Measurements from ENCODE around the gene VKORC1. TPM values are rescaled to one million over a fixed set of nuclear protein-coding genes. Genes with fewer than 3 reads are reported as not detected.

The VKORC1 gene
- total and polyA plus RNA-seq, 2 of the 8 experiments (the other 6 are each of a cell fraction or from before 2014, with no cell fraction given), result 84.1 to 483 TPM

DNA sequence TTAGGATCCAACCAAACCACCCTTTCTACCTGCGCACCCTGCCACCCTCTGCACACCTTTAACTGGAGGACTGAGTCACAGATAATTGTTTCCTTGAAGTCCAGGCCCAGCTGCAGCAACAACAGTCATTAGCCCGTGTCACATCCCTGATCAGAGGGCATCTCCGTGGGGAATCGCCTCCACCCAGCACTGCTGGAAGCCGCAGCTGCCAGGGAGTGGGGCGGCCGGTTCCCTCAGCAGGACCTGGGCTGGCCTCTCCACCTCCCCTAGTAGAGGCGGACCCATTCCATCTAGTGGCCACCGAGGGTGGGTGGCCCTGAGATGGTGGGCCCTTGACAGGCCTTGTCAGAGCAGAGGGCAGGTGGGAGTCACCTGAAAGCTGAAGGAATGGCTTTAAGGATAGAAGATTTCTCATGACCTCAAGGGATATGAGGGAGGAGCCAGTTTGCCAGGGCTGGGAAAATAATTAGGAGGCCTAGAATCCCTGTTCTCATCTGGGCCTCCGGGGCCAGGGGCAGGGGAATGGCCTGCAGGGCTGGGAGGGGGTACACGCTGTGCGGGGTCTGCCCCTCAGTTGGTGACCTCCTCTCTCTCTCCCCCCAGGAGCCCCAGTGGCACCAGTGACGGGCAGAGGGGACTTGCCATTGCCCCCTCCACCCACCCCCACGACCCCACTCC lies 12.1 kb downstream of the VKORC1 start:
- no peak overlapping the region for H3K27ac ChIP-seq (ENCODE audit: low read depth, low read length)
- no peak for TF ChIP-seq TAF1 (IDR thresholded peaks at IDR 0.05; ENCODE audit: low read depth, low read length)
- TF ChIP-seq MAFK (IDR thresholded peaks at IDR 0.05; ENCODE audit: low read depth, low read length), result no peak
- no peak for TF ChIP-seq RFX5 (IDR thresholded peaks at IDR 0.05; ENCODE audit: borderline replicate concordance, low read depth, low read length)
- TF ChIP-seq CEBPB (IDR thresholded peaks at IDR 0.05; ENCODE audit: low read depth, low read length), result no peak
- peaks cover 2 to 37% (median 21%) of the 10 kb centered on the region in 4 experiments; a peak in 7 of 8 replicates for H3K36me3 ChIP-seq (ENCODE audit: control insufficient read depth in 2 of 4, insufficient read depth in 4 of 4, low read length in 3 of 4)
- H3K4me1 ChIP-seq (replicated peaks in 1 of 4; ENCODE audit: control insufficient read depth in 3 of 4, insufficient read depth in 4 of 4, low read length in 3 of 4), result no peaks in the 10 kb centered on the region
- H2AK5ac ChIP-seq (ENCODE audit: low read depth, low read length), result no peak overlapping the region
- peaks cover 6% of the 10 kb centered on the region for H3K79me1 ChIP-seq (ENCODE audit: low read depth, low read length)
- DNase-seq (ENCODE audit: low read depth in 1 of 2, low spot score in 2 of 2), result no peak
- no peaks in the 10 kb centered on the region for H3K23me2 ChIP-seq (ENCODE audit: low read depth, low read length)
- ChIA-PET CTCF (ENCODE audit: partially characterized antibody) (interaction anchor here (1.0 kb wide), 1 partner anchor 15 kb away, joined by 3 read pairs; no protein-coding TSS in a partner anchor), POLR2A (ENCODE audit: partially characterized antibody) (interaction anchor here (1.0 to 4.7 kb wide), 3 partner anchors 9 to 13 kb away, joined by 3 to 34 read pairs (median 5); partner anchors contain the start of genes ZNF646 and ZNF668)
- FAIRE-seq, result no peak
- H3K4me3 ChIP-seq (ENCODE audit: extremely low read depth in 1 of 4, insufficient read depth in 2 of 4, low read depth in 3 of 4, low read length in 4 of 4), result no peak overlapping the region
- WGBS, 2 experiments (ENCODE audit: extremely low coverage in 1 of 2, insufficient coverage in 1 of 2, insufficient read length in 1 of 2, insufficient replicate concordance in 2 of 2, low coverage in 1 of 2, low lambda C conversion rate in 2 of 2, missing lambda C conversion rate in 1 of 2), result 91% methylated on average over 9 of the region's 14 CpGs; no CpG with 5 or more reads in 1 of the 2 experiments
- no peak overlapping the region for H2BK20ac ChIP-seq (ENCODE audit: low read length)
- H3K4ac ChIP-seq (replicated peaks; ENCODE audit: insufficient read length, low read depth, low read length), result no peak overlapping the region
- no peak overlapping the region for H3K23ac ChIP-seq (ENCODE audit: insufficient read length)
- no peak overlapping the region for H3K18ac ChIP-seq (ENCODE audit: extremely low read depth, low read length)
- peaks cover 0 to 14% of the 10 kb centered on the region in 2 experiments; a peak in 2 of 4 replicates for H3K79me2 ChIP-seq (ENCODE audit: control insufficient read depth in 1 of 2, insufficient read depth in 2 of 2, low read length in 2 of 2)
- no peaks in the 10 kb centered on the region for H3K9me3 ChIP-seq (ENCODE audit: insufficient read depth in 2 of 2, low read depth in 1 of 2, low read length in 1 of 2)
- no peak overlapping the region for H2BK12ac ChIP-seq (ENCODE audit: low read depth, low read length)
- no peak overlapping the region; the same call in 1 of the 2 replicates for H4K8ac ChIP-seq (ENCODE audit: extremely low read depth, insufficient read depth, low read length)
- H2AFZ ChIP-seq (ENCODE audit: low read length), result no peak overlapping the region
- H3K56ac ChIP-seq (replicated peaks; ENCODE audit: insufficient read length, low read depth, low read length), result no peak overlapping the region
- no peak overlapping the region for H3K14ac ChIP-seq (ENCODE audit: insufficient read length)
- H3K9ac ChIP-seq (replicated peaks in 1 of 4; ENCODE audit: extremely low read depth in 1 of 4, low read depth in 3 of 4, low read length in 3 of 4), result no peak overlapping the region
- no peak overlapping the region for H2BK5ac ChIP-seq (ENCODE audit: low read depth, low read length)
- H2BK120ac ChIP-seq (replicated peaks; ENCODE audit: low read depth, low read length), result no peak overlapping the region
- H3K27me3 ChIP-seq (replicated peaks in 1 of 4; ENCODE audit: control insufficient read depth in 3 of 4, extremely low read depth in 1 of 4, insufficient read depth in 3 of 4, low read length in 3 of 4), result no peaks in the 10 kb centered on the region
- peaks cover 7 to 31% of the 10 kb centered on the region in 2 experiments for H4K20me1 ChIP-seq (replicated peaks in 1 of 2; ENCODE audit: control insufficient read depth in 1 of 2, insufficient read depth in 2 of 2, low read length in 2 of 2)
- no peak overlapping the region for H2BK15ac ChIP-seq (ENCODE audit: low read length)
- no peak overlapping the region for H4K5ac ChIP-seq (ENCODE audit: insufficient read length, low read depth, low read length)
- no peak overlapping the region for H3K4me2 ChIP-seq (ENCODE audit: insufficient read depth in 1 of 2, low read depth in 2 of 2, low read length in 2 of 2)
- no peak overlapping the region for H4K91ac ChIP-seq (replicated peaks; ENCODE audit: insufficient read length, low read length)
